Stomach (tissue), 4 donors: ENCODE measurements around the gene ZNF329.

Source experiments
- EP300 ChIP-seq: sonication (generic); formaldehyde crosslinking; IDR thresholded peaks from one replicate; pipeline ENCODE4 v1.6.1; 2017; ENCODE audit warnings: antibody characterized with exemption
- POLR2AphosphoS5 ChIP-seq, 3 donors: sonication (generic); formaldehyde crosslinking; IDR thresholded peaks; one replicate each; pipeline ENCODE4 v1.6.1; 2016; ENCODE audit warnings: antibody characterized with exemption in 3 of 3
- TF ChIP-seq, protein P1 (sequence below), 7 experiments: fragments of 450-650 bp in 4 of 7; fragments of 200-600 bp in 3 of 7; sonication (generic) in 3 of 7; IDR thresholded peaks; one replicate each; pipeline ENCODE4 v1.5.1; 2016 to 2019; ENCODE audit warnings: antibody characterized with exemption in 7 of 7, control low read depth in 2 of 7, mild to moderate bottlenecking in 1 of 7

DNA sequence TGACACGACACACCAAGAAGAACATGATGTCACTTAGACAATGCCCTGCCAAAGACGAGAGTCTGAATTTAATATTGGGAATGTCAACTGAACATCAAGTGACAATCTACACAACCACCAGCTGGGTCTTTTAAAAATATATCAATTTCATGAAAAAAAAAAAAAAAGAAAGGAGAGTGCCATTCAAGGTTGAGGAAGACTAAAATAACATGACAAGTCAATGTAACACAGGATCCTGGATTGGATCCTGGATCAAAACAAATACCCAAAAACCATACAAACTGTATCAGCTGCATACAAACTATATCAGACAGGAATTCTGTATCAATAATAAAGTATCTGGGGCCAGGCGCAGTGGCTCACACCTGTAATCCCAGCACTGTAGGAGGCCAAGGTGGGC is 4.7 kb downstream of the ZNF329 start:
- no peak for TF ChIP-seq POLR2AphosphoS5 (IDR thresholded peaks at IDR 0.05)
- TF ChIP-seq, protein P1, sequence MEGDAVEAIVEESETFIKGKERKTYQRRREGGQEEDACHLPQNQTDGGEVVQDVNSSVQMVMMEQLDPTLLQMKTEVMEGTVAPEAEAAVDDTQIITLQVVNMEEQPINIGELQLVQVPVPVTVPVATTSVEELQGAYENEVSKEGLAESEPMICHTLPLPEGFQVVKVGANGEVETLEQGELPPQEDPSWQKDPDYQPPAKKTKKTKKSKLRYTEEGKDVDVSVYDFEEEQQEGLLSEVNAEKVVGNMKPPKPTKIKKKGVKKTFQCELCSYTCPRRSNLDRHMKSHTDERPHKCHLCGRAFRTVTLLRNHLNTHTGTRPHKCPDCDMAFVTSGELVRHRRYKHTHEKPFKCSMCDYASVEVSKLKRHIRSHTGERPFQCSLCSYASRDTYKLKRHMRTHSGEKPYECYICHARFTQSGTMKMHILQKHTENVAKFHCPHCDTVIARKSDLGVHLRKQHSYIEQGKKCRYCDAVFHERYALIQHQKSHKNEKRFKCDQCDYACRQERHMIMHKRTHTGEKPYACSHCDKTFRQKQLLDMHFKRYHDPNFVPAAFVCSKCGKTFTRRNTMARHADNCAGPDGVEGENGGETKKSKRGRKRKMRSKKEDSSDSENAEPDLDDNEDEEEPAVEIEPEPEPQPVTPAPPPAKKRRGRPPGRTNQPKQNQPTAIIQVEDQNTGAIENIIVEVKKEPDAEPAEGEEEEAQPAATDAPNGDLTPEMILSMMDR (IDR thresholded peaks at IDR 0.05) = no peak
- TF ChIP-seq EP300 = no peak
